ENCODE data around the gene RPH3AL.
"Not testable (repeated sequence)": the region's sequence is repeated elsewhere in the genome, so short reads cannot be mapped to it uniquely, and the experiment has no call there.

Gene RPH3AL

GRCh38 chr17:378068-378467 is 25.5 kb upstream of the RPH3AL start:
- DNase-seq (ENCODE audit: insufficient read length) (no peak), FAIRE-seq (no peak)
- TF ChIP-seq POLR2AphosphoS5 (IDR thresholded peaks at IDR 0.05; ENCODE audit: low read depth, low read length) (no peak), POLR2A (IDR thresholded peaks at IDR 0.05; ENCODE audit: low read depth, low read length) (no peak), TAF1 (IDR thresholded peaks at IDR 0.05; ENCODE audit: borderline replicate concordance, low read depth, low read length) (no peak)

GRCh38 chr17:376936-377863 is 24.6 kb upstream of the RPH3AL start:
- no peak for DNase-seq (ENCODE audit: insufficient read length)
- FAIRE-seq = no peak
- TF ChIP-seq POLR2A (IDR thresholded peaks at IDR 0.05; ENCODE audit: low read depth, low read length) (no peak), POLR2AphosphoS5 (IDR thresholded peaks at IDR 0.05; ENCODE audit: low read depth, low read length) (no peak), TAF1 (IDR thresholded peaks at IDR 0.05; ENCODE audit: borderline replicate concordance, low read depth, low read length) (no peak)

GRCh38 chr17:373613-374230 is 21.1 kb upstream of the RPH3AL start:
- TF ChIP-seq TAF1 (IDR thresholded peaks at IDR 0.05; ENCODE audit: borderline replicate concordance, low read depth, low read length) = no peak
- TF ChIP-seq POLR2AphosphoS5 (IDR thresholded peaks at IDR 0.05; ENCODE audit: low read depth, low read length) = no peak
- no peak for TF ChIP-seq POLR2A (IDR thresholded peaks at IDR 0.05; ENCODE audit: low read depth, low read length)
- DNase-seq (ENCODE audit: insufficient read length) (no peak), FAIRE-seq (no peak)

GRCh38 chr17:372157-373152 is 19.8 kb upstream of the RPH3AL start:
- FAIRE-seq (no peak), DNase-seq (ENCODE audit: insufficient read length) (no peak)
- no peak for TF ChIP-seq TAF1 (IDR thresholded peaks at IDR 0.05; ENCODE audit: borderline replicate concordance, low read depth, low read length)
- TF ChIP-seq POLR2AphosphoS5 (IDR thresholded peaks at IDR 0.05; ENCODE audit: low read depth, low read length) = no peak
- TF ChIP-seq POLR2A (IDR thresholded peaks at IDR 0.05; ENCODE audit: low read depth, low read length) = no peak

- FAIRE-seq (no peak), DNase-seq (ENCODE audit: insufficient read length) (no peak)
- TF ChIP-seq TAF1 (IDR thresholded peaks at IDR 0.05; ENCODE audit: borderline replicate concordance, low read depth, low read length) (no peak), POLR2AphosphoS5 (IDR thresholded peaks at IDR 0.05; ENCODE audit: low read depth, low read length) (no peak), POLR2A (IDR thresholded peaks at IDR 0.05; ENCODE audit: low read depth, low read length) (no peak)
Measured at GRCh38 chr17:371583-371982, 19.0 kb upstream of the RPH3AL start.

GRCh38 chr17:367656-368055 is 15.0 kb upstream of the RPH3AL start:
- FAIRE-seq; DNase-seq (ENCODE audit: insufficient read length): not testable (repeated sequence)

- not testable (repeated sequence) for DNase-seq (ENCODE audit: insufficient read length); FAIRE-seq
Measured at GRCh38 chr17:366657-367615, 14.3 kb upstream of the RPH3AL start.

- TF ChIP-seq TAF1 (IDR thresholded peaks at IDR 0.05; ENCODE audit: borderline replicate concordance, low read depth, low read length) (no peak), POLR2A (IDR thresholded peaks at IDR 0.05; ENCODE audit: low read depth, low read length) (no peak), POLR2AphosphoS5 (IDR thresholded peaks at IDR 0.05; ENCODE audit: low read depth, low read length) (no peak)
- FAIRE-seq (no peak), DNase-seq (ENCODE audit: insufficient read length) (no peak)
Measured at GRCh38 chr17:364766-365165, 12.2 kb upstream of the RPH3AL start.

GRCh38 chr17:364308-364707 is 11.7 kb upstream of the RPH3AL start:
- FAIRE-seq (no peak), DNase-seq (ENCODE audit: insufficient read length) (no peak)
- TF ChIP-seq TAF1 (IDR thresholded peaks at IDR 0.05; ENCODE audit: borderline replicate concordance, low read depth, low read length) (no peak), POLR2AphosphoS5 (IDR thresholded peaks at IDR 0.05; ENCODE audit: low read depth, low read length) (no peak), POLR2A (IDR thresholded peaks at IDR 0.05; ENCODE audit: low read depth, low read length) (no peak)

GRCh38 chr17:362721-363120 is 10.1 kb upstream of the RPH3AL start:
- TF ChIP-seq POLR2A (IDR thresholded peaks at IDR 0.05; ENCODE audit: low read depth, low read length) (no peak), TAF1 (IDR thresholded peaks at IDR 0.05; ENCODE audit: borderline replicate concordance, low read depth, low read length) (no peak), POLR2AphosphoS5 (IDR thresholded peaks at IDR 0.05; ENCODE audit: low read depth, low read length) (no peak)
- FAIRE-seq (no peak), DNase-seq (ENCODE audit: insufficient read length) (no peak)

Data from GM12892 (cell line).